Activated CD8-positive, alpha-beta memory T cell treated with anti-CD3 and anti-CD28 coated beads, Interleukin-2, amount 50 U/mL, for 48 hours (primary cell): ENCODE results near the gene VIPAS39.
"Not testable (repeated sequence)": the region's sequence is repeated elsewhere in the genome, so short reads cannot be mapped to it uniquely, and the experiment has no call there.

Experiments used
- DNase-seq: peaks from one replicate; pipeline ENCODE4 v3.0.0-alpha.2; 2020

VIPAS39 gene

DNA sequence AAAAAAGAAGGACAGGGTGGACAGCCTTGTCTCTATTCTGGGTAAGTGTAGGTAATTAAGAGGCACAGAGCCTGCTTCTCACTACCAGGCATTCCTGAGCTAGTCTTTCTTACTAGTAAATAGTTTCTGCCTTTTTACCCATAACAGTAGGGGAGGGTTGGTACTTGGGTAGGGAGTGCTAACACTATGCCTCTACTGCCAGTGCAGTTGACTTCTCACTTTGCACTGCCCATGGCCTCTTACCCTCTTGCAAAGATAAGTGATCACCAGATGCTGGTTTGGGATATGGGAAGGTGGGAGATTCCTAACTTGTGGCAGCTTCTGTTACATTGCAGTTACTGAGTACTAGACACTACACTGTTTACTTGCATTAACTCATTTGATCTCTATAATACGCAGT is 12.1 kb upstream of the VIPAS39 start:
- no peak for DNase-seq

GRCh38 chr14:77469067-77469505 is 11.7 kb upstream of the VIPAS39 start:
- no peak for DNase-seq

DNA sequence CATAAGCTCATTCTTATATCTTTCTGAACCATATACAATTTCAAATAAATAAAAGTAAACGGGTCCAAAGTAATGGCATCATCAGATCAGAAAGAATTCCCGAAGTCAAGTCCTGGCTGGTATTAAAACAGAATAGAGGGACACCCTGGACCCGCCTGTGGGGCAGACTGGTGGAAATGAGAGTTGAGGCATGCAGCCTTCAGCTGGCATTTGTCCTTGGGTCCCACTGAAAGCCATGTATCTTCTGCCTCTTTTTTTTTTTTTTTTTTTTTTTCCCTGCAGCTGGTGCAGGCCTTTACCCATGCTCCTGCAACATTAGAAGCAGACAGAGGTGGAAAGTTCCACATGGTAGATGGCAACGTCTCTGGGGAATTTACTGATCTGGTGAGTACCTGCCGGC is 10.4 kb upstream of the VIPAS39 start:
- DNase-seq = no peak

DNA sequence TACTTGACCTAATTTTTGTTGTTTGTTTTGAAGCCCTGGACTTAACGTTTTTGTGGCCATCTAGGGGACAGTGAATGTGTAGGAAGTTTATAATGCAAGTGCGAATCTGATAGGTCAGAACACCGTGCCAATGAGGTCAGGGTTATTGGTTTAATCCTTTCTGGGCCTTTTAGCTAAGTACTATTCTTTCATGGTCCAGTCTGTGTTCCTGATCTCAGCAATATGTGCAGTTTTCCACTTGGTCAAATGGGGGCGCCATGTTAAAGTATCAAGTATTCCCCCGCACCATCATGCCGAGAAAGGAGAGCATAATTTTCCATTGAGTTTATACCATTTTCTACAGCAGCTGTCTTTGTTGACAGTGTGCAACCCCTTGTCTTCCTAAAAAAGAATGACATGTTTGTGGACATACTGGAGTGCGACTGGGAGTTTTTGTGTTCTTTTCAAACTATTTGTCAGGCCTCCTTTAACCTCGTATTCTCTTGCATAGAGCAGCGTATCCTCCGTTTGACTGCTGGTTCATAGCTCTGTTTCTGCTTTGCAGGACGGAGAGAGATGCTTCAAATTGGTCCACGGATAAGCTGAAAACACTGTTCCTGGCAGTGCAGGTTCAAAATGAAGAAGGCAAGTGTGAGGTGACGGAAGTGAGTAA is 1.8 kb upstream of the VIPAS39 start:
- peak; percentile 78 for DNase-seq

DNA sequence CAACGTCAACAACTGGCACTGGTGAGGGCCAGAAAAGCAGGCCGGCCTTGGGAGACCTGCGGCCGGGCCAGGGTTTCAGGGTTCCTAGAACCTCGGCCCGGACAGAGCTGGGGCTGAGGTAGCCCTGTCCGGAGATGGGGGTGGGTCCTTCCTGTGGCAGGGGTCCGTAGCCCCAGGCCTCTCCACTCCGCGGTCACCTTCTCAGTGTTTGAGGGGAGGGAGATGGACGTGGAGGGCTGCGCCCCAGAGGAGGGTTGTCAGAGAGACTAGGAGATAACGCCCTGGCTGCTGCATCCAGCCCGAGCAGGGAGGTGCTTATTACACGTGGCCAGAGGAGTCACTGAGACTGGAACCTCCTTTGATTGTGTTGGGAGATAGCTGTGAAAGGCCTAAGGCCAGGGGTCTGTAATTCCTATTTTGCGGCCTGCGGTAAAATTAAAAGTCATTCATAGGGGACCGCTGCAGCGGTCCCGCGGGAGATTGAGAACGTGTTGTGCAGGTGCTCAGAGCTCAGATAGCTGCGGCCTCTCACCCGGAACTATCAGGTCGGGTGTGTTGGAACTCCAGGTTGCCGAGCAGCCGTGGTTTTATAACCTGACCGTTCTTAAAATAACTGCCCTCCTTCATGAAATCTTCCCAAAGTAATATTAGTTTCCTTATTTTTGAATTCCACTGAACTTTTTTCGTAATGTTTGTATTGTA is 999 bp upstream of the VIPAS39 start:
- DNase-seq = peak; percentile 70

DNA sequence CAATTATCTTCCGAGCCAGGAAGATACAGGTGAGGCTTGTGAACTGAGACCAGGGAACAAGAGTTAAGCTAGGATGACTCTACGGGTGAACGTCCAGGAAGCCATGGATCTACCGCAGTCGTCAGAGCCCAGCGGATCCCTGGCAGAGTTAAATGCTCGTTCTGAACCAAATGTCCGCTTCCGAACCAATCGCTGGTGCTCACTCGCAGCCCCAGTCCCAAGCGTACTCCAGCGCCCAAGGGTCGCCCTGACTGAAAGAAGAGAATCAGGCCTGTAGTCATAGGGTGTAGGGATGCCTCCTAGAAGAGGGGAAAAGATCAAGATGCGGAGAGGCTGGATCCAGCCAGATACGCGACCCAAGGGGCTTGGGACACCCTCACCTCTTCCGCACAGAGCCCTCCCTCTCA is 283 bp downstream of the VIPAS39 start:
- no peak for DNase-seq

DNA sequence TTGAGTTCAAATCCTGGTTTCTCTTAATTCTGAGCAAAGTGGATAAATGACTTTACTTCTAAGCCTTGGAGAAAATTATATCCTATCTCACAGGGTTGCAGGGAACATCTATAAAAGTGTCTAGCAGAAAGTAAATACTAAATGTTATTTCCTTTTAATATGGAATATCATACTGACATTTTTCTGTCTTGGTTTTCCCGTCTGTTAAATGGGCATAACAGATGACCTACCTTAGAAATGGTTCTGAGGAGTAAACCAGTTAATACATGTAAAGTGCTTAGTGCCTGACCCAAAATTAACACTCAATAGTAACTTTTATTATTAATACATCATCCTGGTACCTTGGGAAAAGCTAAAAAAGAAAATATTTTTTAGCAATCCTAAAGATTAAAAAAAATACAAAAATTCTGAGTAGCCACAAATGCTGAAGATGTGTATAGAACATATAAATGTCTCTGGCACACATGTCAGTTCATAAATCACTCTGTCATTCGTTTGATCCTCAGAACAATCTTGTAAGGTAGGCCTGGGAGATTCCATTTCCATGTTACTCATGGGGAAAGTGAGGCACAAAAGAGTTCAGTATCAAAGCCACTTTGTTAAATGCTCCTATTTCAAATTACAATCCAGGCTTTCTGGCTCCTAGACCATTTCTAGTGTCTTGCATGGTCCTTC is 1.3 kb downstream of the VIPAS39 start:
- no peak for DNase-seq

DNA sequence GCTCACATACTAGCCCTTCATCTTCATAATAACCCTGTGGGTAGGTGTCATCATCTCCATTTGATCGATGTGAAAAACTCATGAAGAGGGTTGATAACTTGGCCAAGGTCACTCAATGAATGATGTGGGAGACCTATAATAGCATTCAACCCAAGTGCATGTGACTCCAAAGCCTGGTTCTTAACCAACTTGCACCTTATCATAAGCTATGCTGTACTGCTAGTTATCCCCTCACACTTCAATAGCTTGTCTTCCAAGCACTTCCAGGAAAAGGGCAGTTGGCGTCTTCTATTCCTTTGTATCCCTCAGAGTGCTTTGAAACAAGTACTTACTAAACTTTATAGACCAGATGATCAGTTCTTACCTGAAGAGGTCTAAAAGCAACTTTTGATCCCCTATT is 15.2 kb downstream of the VIPAS39 start:
- no peak for DNase-seq

- DNase-seq = no peak
Observed at GRCh38 chr14:77439861-77440260, 17.5 kb downstream of the VIPAS39 start.

- DNase-seq = no peak
Observed at GRCh38 chr14:77438596-77438995, 18.8 kb downstream of the VIPAS39 start.

DNA sequence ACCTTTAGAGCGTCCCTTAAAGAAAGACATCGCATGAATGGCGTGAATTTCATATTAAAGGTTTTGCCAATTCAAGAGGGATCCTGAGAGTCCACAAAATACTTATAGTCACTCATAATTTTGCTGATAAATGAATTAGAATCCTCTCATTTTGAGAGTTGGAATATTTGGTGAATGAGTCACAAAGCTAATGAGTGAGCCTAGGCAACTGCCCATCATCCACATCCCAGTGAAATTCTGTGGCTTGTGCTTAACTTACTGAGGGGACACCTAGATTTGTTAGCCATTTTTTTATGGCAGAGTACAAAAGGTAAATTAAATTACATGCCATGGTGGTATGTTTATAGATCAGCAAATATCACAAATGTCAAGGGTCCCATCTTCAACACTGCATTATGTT is 21.4 kb downstream of the VIPAS39 start:
- no peak for DNase-seq

GRCh38 chr14:77426396-77426795 is 31.0 kb downstream of the VIPAS39 start:
- no peak for DNase-seq

DNA sequence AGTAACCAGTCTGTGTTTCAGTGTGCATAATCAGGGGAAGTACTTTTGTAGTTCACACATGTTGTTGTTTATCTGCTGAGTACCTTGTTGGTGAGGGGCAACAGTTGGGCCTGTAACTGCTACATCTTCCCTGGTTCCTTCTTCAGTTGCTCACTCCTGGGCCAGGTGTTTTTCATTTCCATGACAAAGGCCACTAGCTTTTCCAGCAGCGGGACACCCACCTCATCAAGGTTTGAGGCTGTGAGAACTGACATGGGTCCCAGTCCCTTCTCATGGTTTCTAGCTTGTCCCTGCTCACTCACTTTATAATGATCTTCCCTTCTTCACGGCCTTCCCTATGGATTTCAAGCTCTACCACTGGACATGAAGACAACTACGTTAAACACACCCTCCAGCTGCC is 32.5 kb downstream of the VIPAS39 start:
- DNase-seq = no peak

DNA sequence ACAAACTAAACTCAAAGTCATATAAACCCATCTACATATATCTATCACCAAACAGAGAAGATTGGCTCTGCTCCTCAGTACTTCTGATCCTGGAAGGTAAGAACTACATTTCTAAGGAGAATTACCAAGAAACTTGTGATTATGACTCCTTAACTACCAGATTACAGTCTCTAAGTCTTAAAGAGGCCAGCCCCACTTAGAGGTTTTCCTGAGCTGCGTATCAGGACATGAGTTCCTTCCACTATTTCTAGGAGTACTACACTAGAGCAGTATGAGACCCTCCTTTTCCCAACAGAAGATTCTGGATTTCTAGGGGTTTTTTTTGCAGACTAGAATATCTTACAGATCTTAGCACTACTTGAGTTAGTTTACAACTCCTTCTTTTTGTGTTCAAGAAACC is 34.0 kb downstream of the VIPAS39 start, which contains the start of gene NOXRED1:
Gene NOXRED1 (minus strand): TSS at position 101 of the 400 bp plus-strand sequence. CDS start 634 bp downstream, outside the sequence.
- no peak for DNase-seq

GRCh38 chr14:77421201-77421600 is 36.2 kb downstream of the VIPAS39 start:
- no peak for DNase-seq

GRCh38 chr14:77416836-77417235 is 40.6 kb downstream of the VIPAS39 start:
- DNase-seq = no peak

- DNase-seq = not testable (repeated sequence)
Observed at GRCh38 chr14:77416098-77416497, 41.3 kb downstream of the VIPAS39 start.

DNA sequence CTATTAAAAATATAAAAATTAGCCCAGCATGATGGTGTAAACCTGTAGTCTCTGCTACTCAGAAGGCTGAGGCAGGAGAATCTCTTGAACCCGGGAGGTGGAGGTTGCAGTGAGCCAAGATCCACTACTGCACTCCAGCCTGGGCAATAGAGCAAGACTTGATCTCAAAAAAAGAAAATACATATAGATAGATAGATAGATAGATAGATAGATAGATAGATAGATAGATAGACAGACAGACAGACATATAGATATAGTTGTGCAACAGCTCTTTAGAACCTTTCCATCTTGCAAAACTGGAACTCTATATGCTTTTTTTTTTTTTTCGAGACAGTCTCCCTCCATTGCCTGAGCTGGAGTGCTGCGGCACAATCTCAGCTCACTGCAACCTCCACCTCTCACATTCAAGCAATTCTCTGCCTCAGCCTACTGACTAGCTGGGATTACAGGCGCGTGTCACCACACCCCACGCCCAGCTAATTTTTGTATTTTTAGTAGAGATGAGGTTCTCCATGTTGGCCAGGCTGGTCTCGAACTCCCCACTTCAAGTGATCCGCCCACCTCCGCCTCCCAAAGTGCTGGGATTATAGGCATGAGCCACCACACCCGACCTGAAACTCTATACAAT is 41.9 kb downstream of the VIPAS39 start:
- not testable (repeated sequence) for DNase-seq

GRCh38 chr14:77409131-77409533 is 48.3 kb downstream of the VIPAS39 start:
- no peak for DNase-seq

GRCh38 chr14:77407158-77407557 is 50.2 kb downstream of the VIPAS39 start:
- DNase-seq = no peak

DNA sequence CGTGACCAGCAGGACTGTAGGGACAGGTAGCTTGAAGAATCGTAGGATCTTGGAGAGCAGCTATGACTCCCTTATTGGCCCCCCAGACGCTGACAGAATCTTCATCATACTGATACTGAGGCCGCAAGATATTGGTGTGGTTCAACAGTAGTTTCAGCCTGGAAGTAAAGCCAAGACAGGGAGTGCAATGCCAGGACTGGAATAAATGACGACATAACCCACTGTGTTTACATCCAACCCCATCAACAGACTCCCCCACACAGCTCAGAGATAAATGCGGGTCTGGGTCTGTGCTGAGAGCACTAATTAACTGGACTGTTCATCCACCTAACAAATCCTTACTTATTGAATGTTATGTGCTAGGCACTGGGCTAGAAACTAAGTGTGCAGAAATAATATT is 50.7 kb downstream of the VIPAS39 start:
- no peak for DNase-seq

GRCh38 chr14:77406086-77406485 is 51.3 kb downstream of the VIPAS39 start:
- no peak for DNase-seq

DNA sequence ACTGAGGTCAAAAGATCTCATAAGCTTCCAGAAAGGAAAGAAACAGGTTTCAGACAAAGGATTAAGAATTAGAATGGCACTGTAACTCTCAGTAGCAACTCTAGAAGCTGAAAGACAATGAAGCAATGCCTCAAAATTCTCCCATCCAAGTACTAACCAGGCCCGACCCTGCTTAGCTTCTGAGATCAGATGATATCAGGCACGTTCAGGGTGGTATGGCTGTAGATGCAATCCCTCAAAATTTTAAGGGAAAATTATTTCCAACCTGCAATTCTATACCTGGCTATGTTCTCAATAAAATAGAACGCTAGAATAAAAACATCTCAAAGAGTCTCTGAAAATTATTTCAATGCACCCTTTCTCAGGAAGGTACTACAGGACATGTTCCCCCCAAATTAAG is 53.6 kb downstream of the VIPAS39 start:
- no peak for DNase-seq

DNA sequence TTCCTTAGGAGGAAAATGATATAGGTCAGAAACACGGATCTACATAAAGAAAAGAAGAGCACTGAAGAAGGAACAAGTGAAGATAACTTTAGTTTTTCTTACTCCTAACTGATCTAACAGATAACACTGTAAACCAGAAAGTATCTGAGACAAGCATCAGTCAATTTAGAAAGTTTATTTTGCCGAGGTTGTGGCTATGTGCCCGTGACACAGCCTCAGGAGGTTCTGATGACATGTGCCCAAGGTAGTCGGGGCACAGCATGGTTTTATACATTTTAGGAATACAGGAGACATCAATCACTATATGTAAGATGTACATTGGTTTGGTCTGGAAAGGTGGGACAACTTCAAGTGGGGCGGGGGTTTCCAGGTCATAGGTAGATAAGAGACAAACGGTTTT is 57.2 kb downstream of the VIPAS39 start:
- DNase-seq = no peak
